HG02981 (cell line): ENCODE data around the gene NPM3.
"Not testable (repeated sequence)": the region's sequence is repeated elsewhere in the genome, so short reads cannot be mapped to it uniquely, and the experiment has no call there.

Experiments
- ATAC-seq: cut with Tn5 transposase; IDR thresholded peaks from one replicate; pipeline ENCODE4 v1.9.1; 2021; ENCODE audit warnings: mild to moderate bottlenecking, moderate library complexity; ENCODE audit not compliant: unreplicated experiment

Gene NPM3

GRCh38 chr10:101812606-101813005 is 29.4 kb upstream of the NPM3 start:
- no peak for ATAC-seq

GRCh38 chr10:101807158-101807557 is 23.9 kb upstream of the NPM3 start:
- ATAC-seq: no peak

- ATAC-seq: no peak
These were observed 20.3 kb upstream of the NPM3 start for GRCh38 chr10:101803511-101803910.

GRCh38 chr10:101797403-101798059 is 14.3 kb upstream of the NPM3 start:
- no peak for ATAC-seq

GRCh38 chr10:101793526-101793925 is 10.3 kb upstream of the NPM3 start:
- ATAC-seq: no peak

GRCh38 chr10:101789686-101790085 is 6.4 kb upstream of the NPM3 start:
- no peak for ATAC-seq

GRCh38 chr10:101789231-101789630 is 6.0 kb upstream of the NPM3 start:
- not testable (repeated sequence) for ATAC-seq

GRCh38 chr10:101785801-101786200 is 2.6 kb upstream of the NPM3 start:
- no peak for ATAC-seq

GRCh38 chr10:101784558-101784957 is 1.3 kb upstream of the NPM3 start:
- ATAC-seq: no peak

- ATAC-seq: no peak
These were observed 481 bp upstream of the NPM3 start for GRCh38 chr10:101783736-101784118.

GRCh38 chr10:101781984-101782810 is 1.0 kb downstream of the NPM3 start:
- no peak for ATAC-seq

GRCh38 chr10:101781655-101781983 is 1.6 kb downstream of the NPM3 start:
- ATAC-seq: no peak

GRCh38 chr10:101780818-101781654 is 2.2 kb downstream of the NPM3 start:
- ATAC-seq: no peak

GRCh38 chr10:101780187-101780817 is 2.9 kb downstream of the NPM3 start:
- ATAC-seq: no peak

GRCh38 chr10:101779544-101780186 is 3.6 kb downstream of the NPM3 start:
- ATAC-seq: peak; percentile 39

GRCh38 chr10:101778781-101779543 is 4.3 kb downstream of the NPM3 start:
- ATAC-seq: no peak

GRCh38 chr10:101778151-101778780 is 5.0 kb downstream of the NPM3 start:
- ATAC-seq: no peak

GRCh38 chr10:101777619-101778145 is 5.6 kb downstream of the NPM3 start:
- no peak for ATAC-seq

GRCh38 chr10:101776161-101776817 is 7.0 kb downstream of the NPM3 start:
- no peak for ATAC-seq
